ENCODE results near the gene DOCK4.

The DOCK4 gene

DNA sequence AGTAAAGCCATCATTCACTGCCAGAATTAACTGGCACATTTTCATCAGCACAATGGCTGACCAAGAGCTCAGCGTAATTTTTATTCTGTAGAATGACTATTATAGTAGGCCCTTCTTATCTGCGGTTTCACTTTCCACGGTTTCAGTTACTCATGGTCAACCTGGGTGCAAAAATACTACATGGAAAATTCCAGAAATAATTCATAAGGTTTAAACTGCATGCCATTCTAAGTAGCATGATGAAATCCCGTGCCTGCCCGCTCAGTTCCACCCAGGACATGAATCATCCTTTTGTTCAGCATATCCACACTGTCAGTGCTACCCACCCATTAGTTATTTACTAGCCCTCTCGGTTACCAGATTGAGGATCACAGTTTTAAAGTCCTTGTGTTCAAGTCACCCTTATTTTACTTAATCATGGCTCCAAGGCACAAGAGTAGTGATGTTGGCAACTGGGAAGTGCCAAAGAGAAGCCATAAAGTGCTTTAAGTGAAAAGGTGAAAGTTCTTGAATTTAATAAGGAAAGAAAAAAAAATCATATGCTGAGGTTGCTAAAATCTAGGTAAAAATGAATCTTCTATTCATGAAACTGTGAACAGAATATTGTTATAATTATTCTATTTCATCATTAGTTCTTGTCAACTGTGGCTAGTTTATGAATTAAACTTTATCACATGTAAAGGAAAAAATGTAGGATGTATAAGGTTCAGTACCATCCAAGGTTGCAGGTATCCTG is 204.9 kb downstream of the DOCK4 start:
- no peak for DNase-seq (ENCODE audit: low spot score)

DNA sequence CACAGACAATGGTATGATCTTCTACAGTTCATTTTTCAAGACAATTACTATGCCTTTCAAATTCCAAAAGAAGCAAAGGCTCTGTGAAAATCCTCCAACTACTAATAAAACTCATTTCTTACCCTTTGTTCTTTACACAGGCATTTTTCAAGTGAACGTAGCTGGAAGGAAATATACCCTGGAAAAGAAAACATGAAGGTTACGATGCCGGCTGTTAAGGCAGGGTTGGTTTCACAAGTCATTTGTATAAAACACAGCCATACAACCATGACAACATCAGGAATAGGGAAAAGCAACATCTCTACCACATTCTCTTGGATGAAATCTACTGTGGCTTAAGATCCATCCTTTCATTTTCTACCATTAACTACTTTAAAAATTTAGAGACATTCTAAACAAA is 207.9 kb downstream of the DOCK4 start:
- DNase-seq (ENCODE audit: low spot score), result no peak

DNA sequence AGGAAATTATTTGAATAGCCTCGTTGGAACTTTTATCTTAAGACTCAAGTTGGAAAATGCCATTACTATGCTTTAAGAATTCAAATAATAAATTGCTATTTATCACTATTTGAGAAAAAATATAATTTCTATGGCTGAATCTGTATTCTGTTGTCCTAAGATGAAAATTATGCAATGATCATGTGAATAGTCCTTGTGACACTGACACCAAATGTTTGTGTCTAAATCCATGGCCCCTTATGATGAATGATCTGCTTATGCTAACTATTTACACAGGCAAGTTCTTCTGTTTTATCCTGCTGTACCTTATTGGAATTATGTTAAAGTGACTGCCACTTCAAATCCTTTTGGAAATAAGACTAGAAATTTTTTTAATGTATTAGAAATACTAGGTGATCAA is 208.7 kb downstream of the DOCK4 start:
- DNase-seq (ENCODE audit: low spot score), result no peak

DNA sequence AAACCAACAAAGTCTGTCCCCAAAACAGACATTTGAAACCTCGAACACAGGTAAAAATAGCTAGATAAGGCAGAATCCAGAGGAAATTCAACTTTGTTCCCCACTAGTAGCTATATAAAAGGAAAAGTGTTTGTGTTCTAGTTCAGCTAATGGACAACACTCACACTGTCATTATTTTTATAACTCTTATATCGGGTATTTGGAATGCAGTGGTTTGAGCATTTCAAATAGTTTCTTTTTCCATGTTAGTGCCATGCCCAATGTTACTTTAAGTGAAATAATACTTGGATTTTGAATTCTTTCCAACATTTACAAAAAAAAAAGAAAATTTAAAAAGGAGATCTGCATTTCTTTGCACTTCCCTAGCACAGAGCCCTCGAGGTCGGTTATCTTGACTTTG is 213.6 kb downstream of the DOCK4 start:
- DNase-seq (ENCODE audit: low spot score), result no peak

DNA sequence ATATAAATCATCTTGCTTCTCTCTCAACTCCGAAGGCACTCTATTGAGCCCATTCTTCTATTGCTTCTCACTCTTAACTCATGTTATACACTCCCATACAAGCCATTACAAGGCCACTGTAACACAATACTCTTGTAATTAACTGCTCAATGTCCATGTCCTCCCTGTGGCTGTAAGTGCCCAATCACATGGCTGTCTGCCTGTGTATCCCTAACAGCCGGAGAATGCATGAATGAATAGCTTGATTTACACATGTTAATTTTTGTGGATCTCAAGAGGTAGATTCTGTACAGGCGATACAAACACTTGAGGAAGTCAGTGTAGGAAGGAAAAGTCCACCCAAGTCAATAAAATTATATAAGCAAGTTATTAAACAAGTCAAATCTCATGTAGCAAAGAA is 215.6 kb downstream of the DOCK4 start:
- no peak for DNase-seq (ENCODE audit: low spot score)

DNA sequence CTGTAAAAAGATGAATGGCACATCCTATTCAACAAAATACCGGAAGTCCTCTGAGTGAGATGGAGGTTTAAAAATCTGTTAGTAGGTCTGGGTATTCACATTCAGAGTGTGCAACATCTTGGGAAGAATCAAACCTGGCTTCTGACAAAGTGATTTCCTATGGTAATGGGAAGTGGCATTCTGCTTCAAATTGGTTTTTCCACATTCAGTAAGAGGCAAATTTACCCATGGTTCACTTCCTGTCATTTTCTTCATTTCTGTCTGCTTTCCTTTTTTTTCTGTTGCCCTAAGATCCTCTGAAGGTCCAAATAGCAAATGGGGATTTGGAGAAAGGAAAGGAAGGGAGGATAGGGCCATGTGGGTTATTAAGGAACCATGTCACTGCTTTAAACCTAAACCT is 218.3 kb downstream of the DOCK4 start:
- no peak for DNase-seq (ENCODE audit: low spot score)

DNA sequence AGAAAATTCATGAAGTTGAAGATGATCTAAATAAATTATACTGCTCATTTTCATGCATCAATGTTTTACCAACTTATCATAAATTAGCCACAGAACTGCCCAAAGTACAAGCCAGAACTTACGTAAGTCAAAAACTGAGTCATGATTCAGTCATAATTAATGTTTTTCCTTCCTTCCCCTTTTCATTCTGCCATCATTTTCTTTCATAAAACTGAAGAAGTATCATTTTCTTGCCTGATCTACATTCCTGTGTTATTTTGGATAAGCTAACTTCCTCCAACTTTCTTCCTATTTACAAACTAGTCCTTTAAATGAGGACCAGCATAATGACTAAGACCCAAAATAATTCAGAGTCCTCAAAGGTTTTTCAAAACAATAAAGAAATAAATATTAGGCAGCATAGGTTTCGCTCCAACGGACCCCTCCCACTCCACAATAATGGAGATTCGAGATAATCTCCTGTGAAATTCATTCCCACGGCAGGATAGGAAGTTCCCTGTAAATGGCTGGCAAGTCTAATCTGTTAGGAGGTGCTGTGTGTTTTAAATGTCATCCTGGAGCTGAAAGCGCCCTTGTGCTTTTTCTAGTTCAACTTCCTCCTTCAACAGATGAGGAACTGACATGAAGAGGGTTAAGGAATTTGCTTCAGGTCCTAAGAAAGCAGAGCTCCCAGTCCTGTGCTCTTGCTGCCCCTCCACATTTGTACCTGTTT is 218.9 kb downstream of the DOCK4 start:
- no peak for DNase-seq (ENCODE audit: low spot score)

DNA sequence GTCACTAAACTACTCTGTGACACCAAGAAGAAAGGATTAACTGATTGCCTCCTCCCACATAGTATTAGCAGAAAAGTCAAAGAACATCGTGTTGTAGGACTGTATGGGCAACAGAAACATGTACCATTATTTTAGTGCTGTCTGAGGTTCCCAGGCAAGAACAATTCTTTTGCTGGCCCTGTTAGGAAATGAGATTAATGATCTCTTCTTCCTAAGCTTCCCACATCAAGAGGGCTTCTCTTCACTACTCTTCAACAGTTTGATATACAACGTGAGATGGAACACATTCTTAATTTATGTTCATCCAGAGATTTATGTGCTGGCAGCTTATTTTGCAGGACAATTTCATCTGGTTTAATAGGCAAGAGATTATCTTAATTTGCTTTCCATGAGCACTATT is 219.6 kb downstream of the DOCK4 start:
- no peak for DNase-seq (ENCODE audit: low spot score)

DNA sequence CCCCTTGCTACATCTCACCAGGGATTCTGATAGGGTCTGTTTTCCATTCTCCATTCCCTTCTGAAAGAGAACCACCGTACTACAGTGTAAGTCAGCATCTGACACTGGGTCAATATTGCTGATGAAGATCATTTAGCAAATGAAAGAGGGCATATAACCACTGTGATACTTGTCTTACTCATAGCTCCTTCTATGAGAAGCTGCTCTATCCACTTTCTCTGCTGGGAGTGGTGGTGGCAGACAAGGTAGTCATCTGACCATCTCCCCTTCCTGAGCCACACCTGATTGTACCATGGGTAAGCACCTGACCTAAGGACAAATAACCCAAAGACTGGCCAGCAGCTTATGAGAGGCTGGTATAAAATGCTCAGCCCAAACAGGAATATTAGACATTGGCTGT is 220.4 kb downstream of the DOCK4 start:
- DNase-seq (ENCODE audit: low spot score), result no peak

DNA sequence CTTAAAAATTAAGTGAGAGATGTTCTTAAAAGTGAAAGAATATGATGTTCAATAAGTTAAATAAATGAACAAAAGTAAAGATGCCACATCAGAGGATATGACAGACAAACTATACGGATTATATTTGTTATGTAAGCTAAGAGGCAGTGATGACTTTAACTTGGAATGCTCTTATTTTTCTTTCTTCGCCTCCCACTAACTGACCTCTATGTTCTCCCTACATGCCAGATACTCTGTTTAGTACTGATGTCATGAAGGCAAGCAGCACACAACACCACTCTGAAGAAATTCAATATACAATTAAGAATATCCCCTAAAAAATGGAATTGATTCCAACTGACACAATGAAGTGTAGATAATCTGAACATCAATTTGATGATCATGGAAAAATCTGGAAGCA is 223.4 kb downstream of the DOCK4 start:
- no peak for DNase-seq (ENCODE audit: low spot score)

DNA sequence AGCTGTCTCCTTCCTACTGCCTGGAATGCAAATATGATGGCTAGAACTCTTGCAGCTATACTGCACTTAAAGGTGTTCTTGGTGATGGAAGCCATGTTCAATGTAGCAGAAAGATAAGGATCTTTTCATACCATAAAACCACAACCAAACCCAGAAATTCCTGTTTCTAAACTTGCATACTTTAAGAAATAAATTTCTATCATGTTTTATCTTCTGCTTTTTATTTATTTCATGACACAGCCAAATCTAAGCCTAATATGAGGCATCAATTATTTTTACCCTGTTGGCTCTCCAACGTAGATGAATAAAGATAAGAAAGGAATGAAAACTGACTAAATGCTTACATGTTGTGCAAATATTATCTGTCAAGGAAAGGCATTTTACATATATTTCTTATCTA is 224.1 kb downstream of the DOCK4 start:
- no peak for DNase-seq (ENCODE audit: low spot score)

DNA sequence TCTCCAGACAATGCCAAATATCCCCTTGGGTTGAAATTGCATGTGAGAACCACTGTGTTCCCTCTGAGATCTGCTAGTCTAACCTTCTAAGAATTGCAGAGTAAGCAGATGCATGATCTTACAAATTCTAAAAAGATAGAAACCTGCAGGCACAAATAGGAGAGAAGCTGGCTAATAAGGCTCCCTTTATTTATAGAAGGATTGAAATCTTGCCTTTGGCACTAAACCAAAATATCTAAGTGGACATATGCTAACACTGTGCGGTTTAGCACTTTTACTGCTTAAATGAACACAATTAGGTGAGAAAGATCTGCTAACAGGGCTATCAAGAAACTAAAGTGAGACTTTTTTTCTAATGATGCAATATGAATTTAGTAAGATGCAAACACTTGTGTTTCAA is 225.5 kb downstream of the DOCK4 start:
- no peak for DNase-seq (ENCODE audit: low spot score)

DNA sequence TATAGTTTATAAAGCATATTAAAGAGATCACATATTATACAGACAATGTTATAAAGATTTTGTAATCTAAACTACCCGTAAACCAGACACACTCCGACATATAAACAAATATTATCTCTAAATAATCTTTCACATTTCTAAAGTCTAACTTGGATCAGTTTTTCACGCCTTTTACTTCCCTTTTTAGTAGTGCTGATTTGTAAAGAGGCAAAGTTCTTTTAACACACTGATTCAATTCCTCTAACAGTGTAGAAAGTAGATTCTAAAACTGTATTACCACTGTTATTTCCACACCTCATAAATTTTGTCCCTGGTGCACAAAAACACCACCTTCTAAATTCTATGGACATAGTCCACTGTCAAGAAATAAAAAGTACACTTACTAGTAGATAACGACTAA is 230.9 kb downstream of the DOCK4 start:
- no peak for DNase-seq (ENCODE audit: low spot score)

DNA sequence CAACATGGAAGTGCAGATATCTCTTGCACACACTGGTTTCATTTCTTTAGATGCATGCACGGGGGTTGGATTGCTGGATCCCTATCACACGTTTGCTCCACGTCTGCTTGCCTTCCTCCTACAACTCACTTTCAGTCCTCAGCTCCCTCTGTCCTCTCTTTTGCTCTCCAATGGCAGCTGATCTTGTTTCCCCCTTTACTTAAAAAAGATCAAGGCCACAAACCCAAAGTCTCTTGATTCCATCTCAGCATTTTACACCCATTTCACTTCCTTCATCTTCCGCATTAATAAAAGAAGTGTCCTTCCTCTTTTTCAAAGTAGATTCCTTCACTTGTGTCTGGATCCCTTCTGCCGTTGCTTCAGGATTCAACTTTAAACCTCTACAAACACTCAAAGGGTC is 245.2 kb downstream of the DOCK4 start:
- no peak for DNase-seq (ENCODE audit: low spot score)

DNA sequence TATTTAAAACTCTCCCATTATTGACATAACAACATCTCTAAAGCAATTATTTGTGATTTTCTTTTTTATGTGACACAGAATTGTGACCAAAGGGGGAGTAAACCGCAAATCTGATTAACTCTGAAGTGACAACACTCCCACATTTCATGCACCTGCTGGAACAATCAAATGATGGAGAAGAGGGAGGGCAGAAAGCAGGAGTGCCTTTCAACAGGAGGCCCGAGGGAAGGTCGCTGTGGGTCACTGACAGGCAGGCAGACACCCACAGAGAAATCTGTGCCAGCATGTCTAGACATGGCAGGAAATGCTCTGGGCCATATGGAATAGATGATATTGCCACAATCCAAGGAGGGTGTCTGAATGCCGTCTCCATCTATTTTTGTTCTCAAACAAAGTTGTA is 247.3 kb downstream of the DOCK4 start:
- DNase-seq (ENCODE audit: low spot score), result no peak

DNA sequence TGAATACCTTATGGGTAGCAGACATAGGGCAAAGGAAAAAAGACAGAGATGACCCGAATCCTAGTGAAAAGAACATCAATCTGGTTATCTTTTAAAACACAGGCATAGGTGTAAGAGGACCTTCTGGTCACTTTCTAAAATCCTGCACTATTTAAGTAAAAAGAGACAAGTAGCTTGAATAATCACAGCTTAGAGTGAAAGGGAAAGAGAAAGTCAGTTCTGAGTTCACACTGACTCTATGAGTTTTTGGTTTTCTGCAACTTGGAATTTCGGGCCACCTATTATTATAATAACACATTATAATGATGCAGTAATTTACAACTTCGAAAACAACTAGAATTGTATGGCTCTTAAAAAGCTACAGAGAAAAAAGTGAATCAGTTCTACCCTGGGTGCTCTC is 247.8 kb downstream of the DOCK4 start:
- no peak for DNase-seq (ENCODE audit: low spot score)

DNA sequence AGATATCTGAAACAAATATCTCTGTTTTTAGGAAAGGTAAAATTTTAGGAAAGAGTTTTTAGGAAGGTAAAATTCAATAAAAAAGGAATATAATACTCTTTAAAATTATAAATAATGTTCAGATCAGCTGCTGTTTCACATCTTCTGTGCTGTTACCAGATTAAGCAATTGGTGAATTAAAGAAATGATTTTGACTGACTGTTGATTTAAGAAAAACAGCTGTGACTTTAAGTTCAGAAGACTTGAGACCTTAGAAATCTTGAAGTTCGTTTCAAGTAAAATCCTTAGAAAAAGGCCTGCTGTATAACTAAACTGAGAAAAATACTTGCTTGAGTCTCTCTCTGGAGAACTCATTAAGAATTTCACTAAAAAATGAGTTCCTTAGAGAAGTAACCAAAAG is 250.6 kb downstream of the DOCK4 start:
- DNase-seq (ENCODE audit: low spot score), result no peak

DNA sequence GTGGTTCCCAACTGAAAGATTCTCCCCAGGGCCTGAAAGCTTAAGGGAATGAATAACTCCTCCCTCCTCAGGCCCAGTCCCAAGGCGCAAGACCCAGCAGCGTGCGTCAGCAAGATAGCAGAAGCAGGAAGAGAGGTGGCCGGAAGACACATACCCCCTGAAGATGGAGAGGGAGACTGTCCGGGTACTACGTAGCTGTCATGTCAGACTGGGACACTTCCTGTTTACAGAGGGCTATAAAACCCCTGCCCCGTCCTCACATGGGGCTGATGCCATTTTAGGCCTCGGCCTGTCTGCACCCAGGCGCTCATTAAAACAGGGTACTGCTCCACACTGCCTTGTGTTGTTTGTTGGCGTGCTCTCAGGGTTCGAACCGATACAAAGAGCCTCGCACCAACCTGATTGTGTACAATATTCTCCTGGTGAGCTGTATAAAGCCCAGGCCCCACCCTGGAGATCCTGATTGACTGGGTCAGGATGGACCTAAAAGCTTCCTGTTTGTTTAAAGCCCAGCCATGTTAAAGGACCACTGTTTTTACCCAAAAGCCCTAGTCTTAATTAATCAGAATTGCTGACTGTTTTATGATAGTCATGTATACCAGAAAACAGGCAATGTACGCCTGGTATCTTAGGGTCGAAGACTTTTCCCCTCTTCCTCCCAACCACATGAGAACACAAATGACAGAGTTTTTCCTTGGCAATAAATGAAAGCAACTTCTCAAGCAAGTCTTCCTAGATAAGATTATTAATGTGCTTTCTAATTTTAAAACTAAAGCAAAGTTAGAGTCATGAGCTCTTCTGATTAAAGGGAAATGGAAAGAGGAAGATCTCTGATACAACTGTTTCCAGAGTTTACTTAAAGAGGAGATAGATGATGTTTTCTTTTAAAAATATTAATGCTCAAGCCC is 251.5 kb downstream of the DOCK4 start:
- DNase-seq (ENCODE audit: low spot score), result no peak

DNA sequence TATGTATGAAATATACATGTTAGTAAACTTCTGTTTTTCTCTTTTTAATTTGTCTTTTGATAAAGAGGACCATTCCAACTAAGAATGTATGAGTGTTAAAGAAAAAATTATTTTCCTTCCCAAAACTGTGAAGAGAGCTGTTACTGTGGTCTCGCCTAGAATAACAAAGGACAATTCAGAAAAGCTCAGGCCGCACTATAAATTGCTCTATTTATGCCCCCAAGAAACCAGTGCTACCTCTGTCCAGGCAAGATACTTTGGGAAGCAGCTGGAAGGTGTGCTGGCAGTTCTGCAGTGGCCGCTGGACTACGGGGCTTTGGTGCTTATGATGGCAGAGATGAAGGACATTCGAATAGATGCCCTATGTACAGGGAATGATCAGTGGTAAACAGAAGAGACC is 252.1 kb downstream of the DOCK4 start:
- no peak for DNase-seq (ENCODE audit: low spot score)

DNA sequence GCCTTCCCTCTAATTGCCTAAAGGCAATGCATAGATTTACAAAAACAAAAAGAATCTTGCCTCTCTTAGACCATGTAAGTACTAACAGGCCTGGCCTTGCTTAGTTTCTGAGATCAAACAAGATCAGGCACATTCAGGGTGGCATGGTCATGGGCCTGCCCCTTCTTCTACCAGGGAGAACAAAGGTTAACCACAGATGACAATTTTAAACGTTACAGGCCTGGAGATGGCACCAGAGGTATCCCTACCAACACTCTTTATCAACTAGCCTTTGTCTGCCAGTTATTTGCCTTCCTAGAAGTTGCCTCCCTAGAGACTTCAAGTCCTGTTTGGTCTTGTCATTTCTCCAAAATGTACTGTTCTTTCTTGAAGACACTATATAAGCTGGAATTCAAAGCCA is 252.6 kb downstream of the DOCK4 start:
- peak; percentile 32 for DNase-seq (ENCODE audit: low spot score)

DNA sequence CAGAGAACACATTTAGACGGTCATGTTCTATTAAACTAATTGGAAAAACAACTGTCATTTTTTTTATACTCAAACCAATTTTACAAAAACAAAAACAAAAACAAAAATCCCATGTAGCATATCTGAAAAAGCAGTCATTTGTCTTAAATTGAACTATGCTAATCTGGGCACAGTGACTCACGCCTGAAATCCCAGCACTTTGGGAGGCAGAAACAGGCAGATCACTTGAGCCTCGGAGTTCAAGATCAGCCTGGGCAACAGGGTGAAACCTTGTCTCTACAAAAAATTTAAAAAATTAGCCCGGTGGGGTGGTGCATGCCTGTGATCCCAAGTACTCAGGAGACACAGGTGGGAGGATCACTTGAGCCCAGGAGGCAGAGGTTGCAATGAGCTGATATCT is 253.4 kb downstream of the DOCK4 start:
- DNase-seq (ENCODE audit: low spot score), result no peak

DNA sequence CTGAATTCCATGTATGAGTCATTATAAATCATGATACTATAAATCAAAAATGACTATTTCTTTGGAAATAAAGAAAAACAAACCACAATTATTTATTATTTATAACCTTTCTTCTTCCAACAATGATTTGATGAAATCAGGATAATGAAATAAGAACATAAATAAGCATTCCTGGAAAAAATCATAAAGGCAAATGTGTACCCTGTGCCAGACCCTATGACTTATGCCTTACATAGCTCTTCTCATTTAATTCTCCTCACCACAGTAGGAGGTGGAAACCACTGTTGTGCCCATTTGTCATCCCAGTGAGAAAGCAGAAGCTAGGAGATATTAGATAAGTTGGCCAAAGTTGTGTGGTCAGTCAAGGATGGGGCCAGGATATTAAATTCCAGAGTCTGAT is 255.1 kb downstream of the DOCK4 start:
- no peak for DNase-seq (ENCODE audit: low spot score)

DNA sequence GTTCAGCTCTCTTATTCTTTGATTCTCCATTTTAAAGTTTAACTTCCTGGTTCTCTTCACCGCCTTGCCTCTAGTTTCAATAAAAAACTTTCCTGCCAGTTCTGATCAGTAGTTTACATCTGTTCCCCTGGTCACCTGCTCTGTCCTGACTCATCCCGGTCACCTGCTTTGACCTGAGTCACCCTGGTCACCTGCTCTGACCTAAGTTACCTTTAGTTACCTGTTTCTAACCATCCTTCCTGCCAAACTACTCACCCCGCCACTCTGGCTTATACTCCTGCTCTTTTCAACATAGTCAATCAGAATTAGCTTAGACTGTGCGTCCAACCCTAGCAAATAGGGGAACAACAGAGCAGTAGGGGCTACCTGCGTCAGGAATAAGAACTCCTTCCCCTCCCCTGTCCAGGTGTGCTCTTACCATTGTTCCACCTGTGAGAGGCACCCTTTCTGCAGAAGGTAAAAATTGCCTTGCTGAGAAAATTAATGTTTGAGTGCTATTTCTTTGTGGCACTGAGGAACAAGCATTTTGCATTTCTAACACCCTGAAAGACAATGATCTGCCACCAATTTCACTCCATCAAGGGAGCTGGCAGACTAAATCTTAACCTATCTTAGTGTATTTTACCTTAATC is 263.6 kb downstream of the DOCK4 start:
- no peak for DNase-seq (ENCODE audit: low spot score)
